HepG2 (cell line): ENCODE results near the gene TPM1. TPM values are rescaled to one million over a fixed set of nuclear protein-coding genes. Genes with fewer than 3 reads are reported as not detected.

Experiments
- ATAC-seq: fragments of 200-7000 bp; cut with Tn5 transposase; 3 replicates; pipeline ENCODE4 v1.9.1; 2020; ENCODE audit warnings: mild to moderate bottlenecking, moderate library complexity
- BruUV-seq: library from RNA; stranded (reverse); fragments of 400-500 nt; replicated peaks from 2 replicates; lab custom pipeline; 2021; lab: Mats Ljungman, UMichigan
- CTCF ChIA-PET: fragments of 300-600 bp; formaldehyde crosslinking; extraction: SDS; loops from one replicate; lab custom pipeline; 2021; ENCODE audit warnings: low total read pairs, inconsistent platforms, low intra/inter-chr PET ratio; lab: Yijun Ruan, JAX
- POLR2A ChIA-PET: fragments of 350-600 bp; sonication (Branson Sonifier 250); formaldehyde crosslinking; loops from one replicate; lab custom pipeline; 2020; ENCODE audit warnings: antibody characterized with exemption, inconsistent platforms; lab: Yijun Ruan, JAX
- DNase-seq: peaks from one replicate; pipeline ENCODE4 v3.0.0-alpha.2; 2015; ENCODE audit warnings: low spot score
- FAIRE-seq: peaks from 3 replicates; lab custom pipeline; 2011; peaks lifted over from hg19 to GRCh38; lab: Jason Lieb, UNC
- H2AFZ ChIP-seq: one replicate; pipeline ENCODE4 v1.6.1; 2011; ENCODE audit warnings: low read length, inconsistent platforms
- H3K27ac ChIP-seq: fragments of 300-600 bp; 3 replicates; pipeline ENCODE4 v1.8.0; 2011; ENCODE audit warnings: mixed run types, mild to moderate bottlenecking, mixed read lengths, low read length, inconsistent platforms; ENCODE audit not compliant: insufficient read depth; ENCODE audit errors: extremely low read length
- H3K27me3 ChIP-seq, 2 experiments: fragments of 200-600 bp in 1 of 2; 2 replicates in 1 of 2; 3 replicates in 1 of 2; pipeline versions ENCODE4 v1.6.0 to v1.8.0; 2011; ENCODE audit warnings: low read length in 2 of 2, mild to moderate bottlenecking in 2 of 2, moderate library complexity in 2 of 2, inconsistent platforms in 1 of 2; ENCODE audit not compliant: insufficient read depth in 2 of 2, control insufficient read depth in 1 of 2
- H3K36me3 ChIP-seq, 2 experiments: fragments of 200-600 bp in 1 of 2; replicated peaks in 1 of 2; 2 replicates in 1 of 2; 3 replicates in 1 of 2; pipeline versions ENCODE4 v1.5.1 to v1.8.0; 2011; ENCODE audit warnings: low read length in 2 of 2, inconsistent platforms in 1 of 2; ENCODE audit not compliant: insufficient read depth in 2 of 2, control insufficient read depth in 1 of 2
- H3K4me1 ChIP-seq: 2 replicates; pipeline ENCODE4 v1.5.1; 2012; ENCODE audit warnings: low read length, inconsistent platforms; ENCODE audit not compliant: insufficient read depth
- H3K4me2 ChIP-seq: 2 replicates; pipeline ENCODE4 v1.6.0; 2011; ENCODE audit warnings: low read depth, low read length, inconsistent platforms
- H3K4me3 ChIP-seq, 3 experiments: fragments of 200-600 bp in 1 of 3; sonication (generic), shearing (Covaris generic) in 1 of 3; replicated peaks in 1 of 3; 2 replicates each; pipeline ENCODE4 v1.5.1; 2011 to 2016; ENCODE audit warnings: low read length in 3 of 3, inconsistent platforms in 2 of 3, low read depth in 2 of 3, mild to moderate bottlenecking in 2 of 3, control low read depth in 1 of 3, mixed read lengths in 1 of 3; ENCODE audit not compliant: insufficient read depth in 1 of 3
- H3K79me2 ChIP-seq: one replicate; pipeline ENCODE4 v1.6.1; 2011; ENCODE audit warnings: low read length, inconsistent platforms; ENCODE audit not compliant: insufficient read depth
- H3K9ac ChIP-seq: 2 replicates; pipeline ENCODE4 v1.6.0; 2011; ENCODE audit warnings: mild to moderate bottlenecking, low read depth, low read length, inconsistent platforms; ENCODE audit not compliant: insufficient read depth
- H3K9me3 ChIP-seq: 2 replicates; pipeline ENCODE4 v1.5.1; 2012; ENCODE audit warnings: mild to moderate bottlenecking, low read length
- H4K20me1 ChIP-seq: 2 replicates; pipeline ENCODE4 v1.6.0; 2011; ENCODE audit warnings: inconsistent platforms, mild to moderate bottlenecking, low read length, moderate library complexity; ENCODE audit not compliant: insufficient read depth
- CEBPB ChIP-seq: IDR thresholded peaks from 2 replicates; pipeline ENCODE4 v1.6.1; 2011; ENCODE audit warnings: low read depth, low read length, improper control_type of control experiment, borderline replicate concordance
- NFRKB ChIP-seq: fragments of 450-650 bp; IDR thresholded peaks from 2 replicates; pipeline ENCODE4 v1.6.1; 2017
- PHB2 ChIP-seq: fragments of 450-650 bp; IDR thresholded peaks from 2 replicates; pipeline ENCODE4 v1.6.1; 2018; ENCODE audit not compliant: partially characterized antibody
- PPARG ChIP-seq: conservative IDR thresholded peaks from 2 replicates; pipeline ENCODE4 v1.6.1; 2016; ENCODE audit warnings: missing biosample characterization, missing genetic modification reagents
- RARA ChIP-seq: IDR thresholded peaks from 2 replicates; pipeline ENCODE4 v1.6.1; 2016; ENCODE audit warnings: missing genetic modification reagents, missing compliant biosample characterization
- RBFOX2 ChIP-seq: fragments of 200-400 bp; formaldehyde crosslinking; IDR thresholded peaks from 2 replicates; pipeline ENCODE4 v1.6.1; 2017; ENCODE audit warnings: low read depth, mild to moderate bottlenecking, low read length
- REL ChIP-seq: sonication (generic); formaldehyde crosslinking; conservative IDR thresholded peaks from 2 replicates; pipeline ENCODE4 v1.8.0; 2022; ENCODE audit warnings: mild to moderate bottlenecking, missing genetic modification reagents, moderate library complexity
- SKI ChIP-seq: fragments of 450-650 bp; IDR thresholded peaks from one replicate; pipeline ENCODE4 v1.6.1; 2018; ENCODE audit warnings: mild to moderate bottlenecking; ENCODE audit not compliant: partially characterized antibody
- SOX13 ChIP-seq, 3 experiments: fragments of 450-650 bp in 1 of 3; sonication (generic) in 1 of 3; formaldehyde crosslinking in 1 of 3; IDR thresholded peaks in 2 of 3; conservative IDR thresholded peaks in 1 of 3; 2 replicates each; pipeline versions ENCODE4 v1.5.0 to v1.6.1; 2016 to 2020; ENCODE audit warnings: antibody characterized with exemption in 1 of 3, mild to moderate bottlenecking in 1 of 3, missing compliant biosample characterization in 1 of 3, missing genetic modification reagents in 1 of 3, moderate library complexity in 1 of 3
- SYNCRIP ChIP-seq: fragments of 200-400 bp; formaldehyde crosslinking; IDR thresholded peaks from 2 replicates; pipeline ENCODE4 v1.6.1; 2018; ENCODE audit warnings: mild to moderate bottlenecking, low read depth, low read length; ENCODE audit not compliant: insufficient read depth
- TEAD3 ChIP-seq: optimal IDR thresholded peaks from 2 replicates; pipeline ENCODE3; 2016; ENCODE audit warnings: borderline replicate concordance
- ZNF225 ChIP-seq: sonication (generic); formaldehyde crosslinking; IDR thresholded peaks from 2 replicates; pipeline ENCODE4 v1.4.0; 2020; ENCODE audit warnings: mild to moderate bottlenecking, missing genetic modification reagents
- ZNF232 ChIP-seq: sonication (generic); formaldehyde crosslinking; IDR thresholded peaks from 2 replicates; pipeline ENCODE4 v1.4.0; 2020; ENCODE audit warnings: missing genetic modification reagents, borderline replicate concordance
- ZNF33B ChIP-seq: sonication (generic); formaldehyde crosslinking; IDR thresholded peaks from 2 replicates; pipeline ENCODE4 v1.5.1; 2020; ENCODE audit warnings: mild to moderate bottlenecking, missing genetic modification reagents
- ZNF441 ChIP-seq: sonication (generic); formaldehyde crosslinking; IDR thresholded peaks from 2 replicates; pipeline ENCODE4 v1.7.0; 2021; ENCODE audit warnings: missing genetic modification reagents, borderline replicate concordance
- WGBS: methylation state at CpG from one replicate; pipeline ENCODE4 v1.1.6; 2017; ENCODE audit warnings: low lambda C conversion rate; 5-methylcytosine and 5-hydroxymethylcytosine counted together
- in situ Hi-C: cut with HindIII; loops from 2 replicates; pipeline ENCODE4 v1.10.0; 2017; ENCODE audit warnings: low pct_unique_long_range_greater_than_20kb; ENCODE audit not compliant: extremely low pct_ligation_motif_present
- intact Hi-C: fragments of 100-400 bp; cut with micrococcal nuclease; formaldehyde crosslinking; loops from one replicate; pipeline ENCODE4 v1.10.0; 2022; ENCODE audit not compliant: unreplicated experiment
- polyA plus RNA-seq, 8 experiments: library from polyadenylated mRNA; depleted of rRNA in 3 of 8; stranded (reverse) in 7 of 8; unstranded in 1 of 8; fragments of >200 nt; fragmentation: Illumina TruSeq in 4 of 8; extraction: Trizol in 4 of 8; gene quantifications; 2 replicates each; pipeline versions ENCODE4 v1.2.1 to v1.2.3, GENCODE V29; 2011 to 2016; ENCODE audit warnings: low read depth in 4 of 8, missing spikeins in 1 of 8, mixed read lengths in 1 of 8; ENCODE audit not compliant: insufficient read depth in 1 of 8
- total RNA-seq, 5 experiments: library from RNA; depleted of rRNA; stranded (reverse); fragments of >200 nt; fragmentation: Illumina TruSeq; extraction: Trizol; gene quantifications; 2 replicates each; pipeline ENCODE4 v1.2.3, GENCODE V29; 2016; ENCODE audit warnings: low read depth in 1 of 5
- TF ChIP-seq, protein P1 (sequence below): sonication (generic); formaldehyde crosslinking; IDR thresholded peaks from 2 replicates; pipeline ENCODE4 v1.4.0; 2020; ENCODE audit warnings: mild to moderate bottlenecking, missing genetic modification reagents, borderline replicate concordance
- TF ChIP-seq, protein P2 (sequence below): sonication (generic); formaldehyde crosslinking; IDR thresholded peaks from 2 replicates; pipeline ENCODE4 v1.4.0; 2020; ENCODE audit warnings: missing genetic modification reagents, borderline replicate concordance
- TF ChIP-seq, protein P3 (sequence below): sonication (generic); formaldehyde crosslinking; IDR thresholded peaks from 2 replicates; pipeline ENCODE4 v1.4.0; 2020; ENCODE audit warnings: low read depth, mild to moderate bottlenecking, missing genetic modification reagents

The TPM1 gene
- total and polyA plus RNA-seq, 2 of the 13 experiments (the other 11 are each of a cell fraction or from before 2014, with no cell fraction given) = 98.9 to 109 TPM

DNA sequence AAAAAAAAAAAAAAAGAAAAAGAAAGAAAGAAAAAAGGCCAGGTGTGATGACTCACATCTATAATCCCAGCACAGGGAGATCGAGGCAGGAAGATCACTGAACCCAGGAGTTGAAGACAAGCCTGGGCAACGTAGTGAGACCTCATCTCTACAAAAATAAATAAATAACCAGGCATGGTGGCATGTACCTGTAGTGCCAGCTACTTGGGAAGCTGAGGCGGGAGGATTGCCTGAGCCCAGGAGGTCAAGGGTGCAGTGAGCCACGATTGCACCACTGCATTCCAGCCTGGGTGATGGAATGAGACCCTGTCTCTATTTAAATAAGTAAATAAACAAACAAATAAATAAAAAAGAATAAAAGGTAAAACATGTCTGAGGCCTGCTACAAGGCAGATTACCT, 39.8 kb downstream of the TPM1 start:
- H4K20me1 ChIP-seq = no peaks in the 10 kb centered on the region
- DNase-seq (peak; percentile 36), ATAC-seq (no peak), FAIRE-seq (no peak)
- POLR2A ChIA-PET = interaction anchor here (1.1 to 4.9 kb wide), 6 partner anchors 9 to 55 kb away, joined by 3 to 32 read pairs (median 7); no protein-coding TSS in a partner anchor
- H3K36me3 ChIP-seq = no peaks in the 10 kb centered on the region
- intact Hi-C loops (no loop called here), in situ Hi-C loops (no loop called here)
- H3K27me3 ChIP-seq = no peaks in the 10 kb centered on the region
- H3K9ac ChIP-seq = no peak overlapping the region; the same call in none of the 2 replicates
- peak overlapping the region; percentile 46 for H3K4me2 ChIP-seq
- no TSS peak for BruUV-seq
- CTCF ChIA-PET = no interaction called here
- peak overlapping the region; percentile 76 for H3K27ac ChIP-seq
- no peaks in the 10 kb centered on the region for H3K9me3 ChIP-seq
- WGBS = 6% methylated on average over 3 of the region's 4 CpGs
- H2AFZ ChIP-seq = no peak overlapping the region
- H3K4me1 ChIP-seq = peaks cover 76% of the 10 kb centered on the region
- no peaks in the 10 kb centered on the region for H3K79me2 ChIP-seq
- peak overlapping the region in 1 of 3 experiments; percentile 24; a peak in 2 of 6 replicates for H3K4me3 ChIP-seq
- TF ChIP-seq TEAD3 (CRISPR knock-in tag) (peak; percentile 94), SOX13 (IDR thresholded peaks at IDR 0.05) (no peak), SOX13 (CRISPR knock-in tag; conservative IDR thresholded peaks at IDR 0.05 in 1 of 2, IDR thresholded peaks at IDR 0.05 in 1 of 2) (peak in 1 of 2 experiments; percentile 25; a peak in 1 of 4 replicates), ZNF33B (CRISPR knock-in tag) (no peak), PPARG (no peak), SKI (peak; percentile 27), ZNF441 (no peak), REL (CRISPR knock-in tag) (no peak), RBFOX2 (no peak), CEBPB (peak; percentile 72; the same call in 1 of the 2 replicates), RARA (CRISPR knock-in tag) (peak; percentile 58), SYNCRIP (no peak), ZNF225 (no peak), NFRKB (no peak), ZNF232 (no peak), PHB2 (no peak)
- TF ChIP-seq, protein P1, sequence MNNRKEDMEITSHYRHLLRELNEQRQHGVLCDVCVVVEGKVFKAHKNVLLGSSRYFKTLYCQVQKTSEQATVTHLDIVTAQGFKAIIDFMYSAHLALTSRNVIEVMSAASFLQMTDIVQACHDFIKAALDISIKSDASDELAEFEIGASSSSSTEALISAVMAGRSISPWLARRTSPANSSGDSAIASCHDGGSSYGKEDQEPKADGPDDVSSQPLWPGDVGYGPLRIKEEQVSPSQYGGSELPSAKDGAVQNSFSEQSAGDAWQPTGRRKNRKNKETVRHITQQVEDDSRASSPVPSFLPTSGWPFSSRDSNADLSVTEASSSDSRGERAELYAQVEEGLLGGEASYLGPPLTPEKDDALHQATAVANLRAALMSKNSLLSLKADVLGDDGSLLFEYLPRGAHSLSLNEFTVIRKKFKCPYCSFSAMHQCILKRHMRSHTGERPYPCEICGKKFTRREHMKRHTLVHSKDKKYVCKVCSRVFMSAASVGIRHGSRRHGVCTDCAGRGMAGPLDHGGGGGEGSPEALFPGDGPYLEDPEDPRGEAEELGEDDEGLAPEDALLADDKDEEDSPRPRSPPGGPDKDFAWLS = no peak
- TF ChIP-seq, protein P2, sequence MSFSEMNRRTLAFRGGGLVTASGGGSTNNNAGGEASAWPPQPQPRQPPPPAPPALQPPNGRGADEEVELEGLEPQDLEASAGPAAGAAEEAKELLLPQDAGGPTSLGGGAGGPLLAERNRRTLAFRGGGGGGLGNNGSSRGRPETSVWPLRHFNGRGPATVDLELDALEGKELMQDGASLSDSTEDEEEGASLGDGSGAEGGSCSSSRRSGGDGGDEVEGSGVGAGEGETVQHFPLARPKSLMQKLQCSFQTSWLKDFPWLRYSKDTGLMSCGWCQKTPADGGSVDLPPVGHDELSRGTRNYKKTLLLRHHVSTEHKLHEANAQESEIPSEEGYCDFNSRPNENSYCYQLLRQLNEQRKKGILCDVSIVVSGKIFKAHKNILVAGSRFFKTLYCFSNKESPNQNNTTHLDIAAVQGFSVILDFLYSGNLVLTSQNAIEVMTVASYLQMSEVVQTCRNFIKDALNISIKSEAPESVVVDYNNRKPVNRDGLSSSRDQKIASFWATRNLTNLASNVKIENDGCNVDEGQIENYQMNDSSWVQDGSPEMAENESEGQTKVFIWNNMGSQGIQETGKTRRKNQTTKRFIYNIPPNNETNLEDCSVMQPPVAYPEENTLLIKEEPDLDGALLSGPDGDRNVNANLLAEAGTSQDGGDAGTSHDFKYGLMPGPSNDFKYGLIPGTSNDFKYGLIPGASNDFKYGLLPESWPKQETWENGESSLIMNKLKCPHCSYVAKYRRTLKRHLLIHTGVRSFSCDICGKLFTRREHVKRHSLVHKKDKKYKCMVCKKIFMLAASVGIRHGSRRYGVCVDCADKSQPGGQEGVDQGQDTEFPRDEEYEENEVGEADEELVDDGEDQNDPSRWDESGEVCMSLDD = no peak
- TF ChIP-seq, protein P3, sequence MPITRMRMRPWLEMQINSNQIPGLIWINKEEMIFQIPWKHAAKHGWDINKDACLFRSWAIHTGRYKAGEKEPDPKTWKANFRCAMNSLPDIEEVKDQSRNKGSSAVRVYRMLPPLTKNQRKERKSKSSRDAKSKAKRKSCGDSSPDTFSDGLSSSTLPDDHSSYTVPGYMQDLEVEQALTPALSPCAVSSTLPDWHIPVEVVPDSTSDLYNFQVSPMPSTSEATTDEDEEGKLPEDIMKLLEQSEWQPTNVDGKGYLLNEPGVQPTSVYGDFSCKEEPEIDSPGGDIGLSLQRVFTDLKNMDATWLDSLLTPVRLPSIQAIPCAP (CRISPR knock-in tag) = no peak
